ENCODE measurements around the gene CA12.

CA12 gene

DNA sequence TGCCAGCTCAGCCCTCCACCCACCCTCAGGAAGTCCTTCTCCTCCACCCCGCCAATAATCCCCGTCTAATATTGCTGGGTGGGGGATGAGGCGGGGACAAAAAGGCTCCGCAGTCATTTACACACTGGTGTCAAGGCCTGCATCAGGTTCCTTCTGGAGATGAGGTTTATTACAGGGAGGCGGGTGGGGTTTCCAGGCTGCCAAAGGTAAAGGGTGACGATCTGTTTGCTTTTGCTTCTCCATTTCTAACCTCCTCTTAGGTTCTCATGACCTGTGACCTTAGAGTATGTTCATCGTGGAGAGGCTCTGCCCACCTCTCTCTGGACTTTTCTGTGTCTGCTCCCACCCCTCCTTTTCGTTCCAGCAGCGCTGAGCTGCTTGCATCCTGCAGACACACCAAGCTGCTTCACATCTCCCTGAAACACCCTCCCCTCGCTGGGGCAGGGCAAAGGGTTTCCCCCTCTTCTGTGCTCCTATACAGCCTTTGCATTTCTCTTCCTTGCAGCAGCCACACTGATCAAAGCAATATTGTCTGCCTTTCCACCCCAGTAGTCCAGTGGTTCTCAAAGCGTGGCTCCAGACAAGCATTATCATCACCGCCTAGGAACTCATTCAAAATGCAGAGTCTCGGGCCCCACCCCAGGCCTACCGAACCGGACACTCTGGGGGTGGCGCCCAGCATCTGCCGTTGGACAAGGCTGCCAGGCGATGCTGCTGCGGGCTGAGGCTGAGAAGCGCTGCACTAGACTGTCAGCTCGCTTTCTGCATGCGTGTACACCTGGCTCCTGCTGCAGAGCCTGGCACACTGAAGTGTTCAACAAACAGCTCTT is 26.6 kb downstream of the CA12 start:
- no peak for DNase-seq

DNA sequence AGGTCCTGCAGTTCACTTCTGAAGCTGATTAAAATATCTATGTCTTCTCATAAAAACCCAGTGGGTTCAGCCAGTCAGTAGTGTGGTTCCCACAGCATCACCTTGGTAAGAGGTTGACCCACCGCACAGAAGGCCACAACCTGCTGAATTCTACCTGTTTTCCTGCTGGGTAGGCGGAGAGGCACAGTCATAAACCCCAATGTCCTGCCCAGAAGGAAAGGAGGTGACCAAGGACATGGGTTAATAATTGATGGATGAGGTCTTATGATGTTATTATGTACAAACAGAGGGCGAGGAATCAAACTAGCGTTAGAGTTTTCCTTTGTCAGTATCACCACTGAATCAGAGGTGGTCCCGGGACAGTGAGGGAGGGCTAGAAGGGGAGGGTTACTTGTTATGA is 27.8 kb downstream of the CA12 start:
- no peak for DNase-seq

DNA sequence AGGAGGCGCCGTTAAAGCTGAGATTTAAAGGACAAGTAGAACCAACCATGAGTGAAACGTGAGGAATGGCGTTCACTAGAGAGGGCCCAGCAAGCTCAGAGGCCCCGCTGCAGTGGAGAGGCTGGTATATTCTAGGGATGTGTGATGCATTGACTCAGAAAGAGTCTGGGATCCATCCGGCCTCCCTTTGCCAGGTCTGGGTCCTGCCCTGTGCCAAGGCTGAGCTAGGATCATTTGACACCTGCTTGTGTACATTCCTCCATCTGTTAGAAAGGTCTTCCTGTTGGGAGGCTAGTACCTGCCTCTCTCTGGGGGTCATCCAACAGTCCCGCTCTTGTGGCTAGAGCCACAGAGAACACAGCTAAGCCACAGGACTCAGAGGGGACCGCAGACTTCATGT is 28.4 kb downstream of the CA12 start:
- DNase-seq = no peak

DNA sequence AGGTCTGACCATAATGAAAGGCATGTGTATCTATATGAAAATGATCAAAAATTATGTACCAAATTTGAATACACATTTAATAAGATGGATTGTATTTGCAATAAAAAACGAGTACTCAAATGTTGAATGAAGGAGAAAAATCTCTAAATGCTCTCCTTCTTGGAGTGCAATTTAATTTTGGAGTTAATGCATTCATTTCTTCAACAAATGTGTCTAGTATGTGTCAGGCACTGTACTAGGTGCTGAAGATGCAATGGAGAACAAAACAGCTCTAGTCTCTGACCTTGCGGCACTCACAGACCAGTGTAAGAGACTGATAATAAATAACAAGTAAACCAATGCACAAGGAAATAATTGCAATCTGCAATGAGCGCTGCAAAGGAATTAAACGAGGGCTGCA is 28.8 kb downstream of the CA12 start:
- no peak for DNase-seq

DNA sequence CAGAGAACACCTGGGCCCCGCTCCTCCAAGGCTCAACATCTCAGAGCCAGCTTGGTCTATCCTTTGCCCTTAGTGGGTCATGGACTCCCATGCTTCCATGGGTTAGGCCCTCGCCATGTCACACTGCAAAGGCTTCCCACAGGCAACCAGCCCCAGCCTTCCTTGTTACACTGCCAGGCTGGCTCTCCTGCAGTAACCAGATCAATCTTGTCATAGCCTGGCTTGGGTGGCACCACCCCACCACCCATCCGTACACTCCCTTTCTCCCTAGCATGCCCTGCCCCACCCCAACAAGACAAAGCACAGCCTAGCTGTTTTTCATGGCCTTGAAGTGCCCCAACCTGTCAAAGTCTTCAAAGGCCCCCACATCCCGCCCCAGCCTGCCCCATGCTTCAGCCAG is 30.5 kb downstream of the CA12 start:
- no peak for DNase-seq

DNA sequence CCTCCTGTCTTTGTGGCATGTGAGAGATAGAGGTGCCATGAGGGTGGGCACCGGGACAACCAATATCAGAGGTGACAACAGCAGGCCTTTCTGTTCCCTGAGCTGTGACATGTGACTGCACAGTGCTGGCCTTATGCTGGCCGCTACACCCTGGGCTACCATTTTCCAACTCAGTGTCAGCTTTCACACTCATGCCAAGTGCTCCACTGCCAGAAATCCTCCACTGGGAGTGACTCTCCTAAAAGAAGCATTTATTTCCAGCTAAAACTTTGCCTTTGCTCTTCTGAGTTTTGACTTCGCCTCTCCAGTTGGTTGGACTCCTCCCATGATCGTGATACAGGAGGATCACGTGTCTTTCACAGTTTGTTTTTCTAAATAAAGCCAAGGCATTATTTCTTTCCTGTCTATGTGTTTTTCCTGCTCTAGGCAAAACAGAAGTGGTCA is 31.4 kb downstream of the CA12 start:
- DNase-seq = no peak

DNA sequence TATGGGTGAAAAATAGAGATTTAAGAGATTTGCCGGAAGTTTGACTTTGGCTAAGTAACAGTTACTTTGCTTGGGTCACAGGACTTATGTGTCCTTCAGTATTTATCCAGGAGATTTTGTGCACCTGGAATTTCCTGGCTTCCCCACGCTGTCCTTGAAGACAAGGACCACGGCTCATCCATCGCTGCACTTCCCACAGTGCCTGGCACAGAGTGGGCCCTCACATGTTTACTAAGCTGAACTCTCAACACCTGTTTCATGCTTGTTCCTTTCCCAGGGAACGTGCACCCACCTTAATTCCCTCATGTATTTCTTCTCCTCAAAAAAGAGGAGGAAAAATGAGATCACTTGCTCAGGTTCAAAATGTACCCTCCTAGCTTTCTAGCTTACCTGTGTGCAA is 32.0 kb downstream of the CA12 start:
- no peak for DNase-seq

DNA sequence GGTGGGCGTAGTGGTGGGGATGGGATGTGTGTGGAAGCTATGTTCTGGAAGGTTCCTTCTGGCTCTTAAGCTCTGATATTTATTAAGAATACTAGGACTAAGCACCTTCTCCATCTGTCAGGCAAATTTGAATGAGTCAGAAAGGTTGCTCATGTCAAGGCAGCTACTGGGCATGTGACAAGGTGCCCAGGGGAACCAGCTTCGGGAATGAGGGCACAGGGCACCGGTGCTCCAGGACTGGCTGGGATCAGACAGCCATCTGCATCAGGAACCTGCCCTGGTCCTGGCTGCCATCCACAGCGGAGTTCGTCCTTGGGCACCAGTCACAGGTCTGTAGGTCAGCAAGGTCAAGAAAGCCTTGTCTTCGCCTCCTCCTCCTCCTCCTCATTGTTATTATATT is 32.5 kb downstream of the CA12 start:
- no peak for DNase-seq

DNA sequence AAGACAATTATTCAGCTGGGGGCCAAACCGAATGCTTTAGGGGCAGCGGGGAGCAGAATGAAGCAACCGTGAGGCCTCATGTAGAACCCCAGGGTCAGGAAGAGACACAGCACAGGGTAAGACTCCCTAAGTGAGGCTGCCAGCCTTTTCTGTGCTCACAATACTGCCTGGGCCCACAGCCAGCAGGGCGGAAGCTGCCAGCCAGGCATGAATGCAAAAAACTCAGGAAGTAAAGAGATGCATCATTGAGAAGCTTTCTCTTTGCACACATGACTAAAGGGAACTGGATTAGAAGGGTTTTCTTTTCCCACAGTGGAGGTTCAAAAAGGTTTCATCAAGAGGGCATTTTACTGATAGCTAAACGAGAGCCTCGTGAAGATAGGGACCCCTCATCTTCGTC is 33.3 kb downstream of the CA12 start:
- peak; percentile 58 for DNase-seq

DNA sequence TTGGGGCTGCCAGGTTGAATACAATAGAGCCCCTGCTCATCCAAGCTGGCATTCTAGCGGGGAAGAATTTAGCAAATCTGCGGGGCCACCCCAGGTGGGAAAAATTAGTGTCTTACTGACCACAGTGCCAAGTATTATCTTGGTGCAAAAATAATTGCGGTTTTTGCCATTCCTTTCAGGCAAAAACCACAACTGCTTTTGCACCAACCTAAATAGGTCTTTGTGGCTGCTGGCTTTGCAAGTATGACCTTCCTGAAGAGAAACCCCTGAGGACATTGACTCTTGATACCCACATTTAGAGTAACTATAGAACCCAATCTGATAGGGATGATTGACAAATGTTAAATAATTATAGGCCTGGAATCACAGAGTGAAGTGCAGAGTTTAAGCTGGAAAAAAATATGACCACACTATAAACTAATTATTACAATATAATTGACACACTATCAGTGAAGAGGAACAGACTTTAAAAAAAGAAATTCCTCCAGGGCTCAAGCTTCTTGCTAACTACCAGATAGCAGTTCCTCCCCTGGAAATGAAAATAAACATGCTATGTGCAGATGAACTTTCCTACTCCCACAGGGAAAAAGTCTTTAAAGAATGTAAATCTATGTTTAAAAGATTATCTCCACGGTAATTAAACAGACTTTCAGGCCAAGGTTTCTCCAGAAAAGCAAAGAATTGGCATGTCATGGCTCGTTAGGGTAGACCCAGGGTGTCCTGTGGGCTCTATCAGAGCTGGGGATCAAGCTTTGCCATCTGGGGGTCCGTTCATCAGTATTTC is 34.4 kb downstream of the CA12 start:
- DNase-seq = no peak

DNA sequence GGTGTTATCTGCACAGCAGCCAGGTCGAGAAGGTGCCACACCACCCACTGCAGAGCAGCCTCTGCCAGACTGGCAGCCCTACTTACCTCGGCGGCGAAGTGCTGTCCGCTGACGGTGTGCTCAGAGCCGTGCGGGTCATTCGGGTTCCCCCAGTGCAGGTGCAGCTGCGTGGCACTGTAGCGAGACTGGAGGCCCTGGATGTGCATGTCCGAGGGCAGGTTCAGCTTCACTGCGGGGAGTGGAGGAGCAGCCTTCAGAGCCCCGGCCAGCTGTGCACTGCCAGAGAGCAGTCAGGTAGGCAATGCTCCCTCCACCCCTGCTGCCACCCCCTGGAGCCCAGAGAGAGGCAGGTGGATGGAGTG is 36.3 kb downstream of the CA12 start:
- no peak for DNase-seq

DNA sequence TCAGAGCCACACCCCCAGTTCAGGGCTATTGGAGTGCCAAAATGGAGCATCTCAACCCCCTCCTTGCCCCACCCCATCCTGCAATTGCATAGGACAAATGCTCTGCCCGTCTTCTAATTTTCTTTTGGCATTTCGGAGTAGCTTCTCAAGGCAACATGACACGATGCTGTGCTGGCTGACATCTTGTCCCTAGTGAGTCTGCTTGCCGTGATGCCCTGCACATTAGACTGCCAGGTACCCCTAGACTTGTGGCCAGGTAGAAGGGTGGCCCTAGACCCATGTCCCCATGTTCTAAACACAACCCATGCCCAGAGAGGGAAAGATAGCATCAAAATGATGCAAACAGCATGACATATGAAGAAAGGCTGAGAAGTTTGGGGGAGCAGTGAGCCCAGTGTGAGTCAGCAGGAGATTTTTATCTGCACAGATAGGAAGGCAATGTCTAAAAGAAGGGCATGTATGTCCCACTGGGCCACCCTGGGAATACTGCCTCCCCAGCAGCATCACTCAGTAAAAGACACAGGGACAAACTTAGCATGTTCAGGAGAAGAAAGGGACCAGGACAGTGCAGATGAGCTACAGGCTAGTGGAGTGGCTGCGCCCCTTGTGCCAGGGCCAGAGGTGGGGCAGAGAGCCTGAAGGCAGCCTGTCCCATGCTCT is 36.8 kb downstream of the CA12 start:
- DNase-seq = peak; percentile 75

DNA sequence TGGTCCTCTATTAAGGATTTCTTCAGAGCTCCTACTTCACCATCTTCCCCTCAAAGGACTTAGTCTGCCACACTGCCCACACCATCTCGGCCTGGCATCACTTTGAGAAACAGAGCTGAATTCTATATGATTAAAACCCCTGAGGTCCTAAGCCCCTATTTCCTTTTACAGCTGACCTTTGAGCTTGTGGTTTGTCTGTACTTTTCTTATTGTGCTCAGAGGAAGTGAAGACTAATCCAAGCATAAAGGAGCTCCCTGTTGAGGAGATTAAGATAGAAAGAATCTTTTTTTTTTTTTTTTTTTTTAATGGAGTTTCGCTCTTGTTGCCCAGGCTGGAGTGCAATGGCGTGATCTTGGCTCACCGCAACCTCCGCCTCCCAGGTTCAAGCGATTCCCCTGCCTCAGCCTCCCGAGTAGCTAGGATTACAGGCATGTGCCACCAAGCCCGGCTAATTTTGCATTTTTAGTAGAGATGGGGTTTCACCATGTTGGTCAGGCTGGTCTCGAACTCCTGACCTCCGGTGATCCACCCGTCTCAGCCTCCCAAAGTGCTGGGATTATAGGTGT is 38.6 kb downstream of the CA12 start:
- DNase-seq = peak; percentile 15

DNA sequence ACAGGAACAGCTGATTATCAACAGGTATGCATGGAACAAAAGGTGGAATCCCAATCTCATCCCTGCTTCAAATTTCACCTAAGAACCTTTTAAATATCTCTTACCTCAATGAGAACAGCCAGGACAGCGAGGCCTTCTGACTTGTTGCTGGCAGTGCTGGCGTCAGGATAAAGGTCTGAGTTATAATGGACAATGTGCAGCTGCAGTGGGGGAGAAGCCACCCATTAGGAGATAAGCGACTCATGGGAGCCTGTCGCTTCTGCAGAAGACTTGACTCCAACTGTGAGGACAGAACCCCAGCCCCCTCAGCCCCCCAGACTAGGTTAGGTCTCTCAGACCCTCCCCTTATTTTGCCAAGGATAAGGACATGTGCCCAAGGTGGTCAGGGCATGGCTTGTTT is 39.7 kb downstream of the CA12 start:
- no peak for DNase-seq

DNA sequence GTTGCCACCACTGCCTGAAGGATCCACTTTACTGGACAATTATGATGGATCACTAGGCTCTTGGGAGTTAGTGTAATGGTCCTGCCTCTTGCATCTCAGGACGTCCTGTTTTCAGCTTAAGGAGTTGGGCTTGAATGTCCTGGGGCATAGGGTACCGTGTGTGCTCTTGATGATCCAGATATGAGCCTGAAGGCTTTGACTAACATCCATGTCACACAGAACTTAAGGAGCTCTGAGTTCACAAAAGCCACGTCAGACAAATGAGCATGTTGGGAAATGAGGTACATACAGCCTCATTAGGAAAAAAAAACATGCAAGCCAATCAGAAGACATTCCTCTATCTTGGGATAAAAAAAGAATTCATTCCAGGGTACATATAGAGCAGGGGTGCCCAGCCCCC is 40.8 kb downstream of the CA12 start:
- DNase-seq = no peak

DNA sequence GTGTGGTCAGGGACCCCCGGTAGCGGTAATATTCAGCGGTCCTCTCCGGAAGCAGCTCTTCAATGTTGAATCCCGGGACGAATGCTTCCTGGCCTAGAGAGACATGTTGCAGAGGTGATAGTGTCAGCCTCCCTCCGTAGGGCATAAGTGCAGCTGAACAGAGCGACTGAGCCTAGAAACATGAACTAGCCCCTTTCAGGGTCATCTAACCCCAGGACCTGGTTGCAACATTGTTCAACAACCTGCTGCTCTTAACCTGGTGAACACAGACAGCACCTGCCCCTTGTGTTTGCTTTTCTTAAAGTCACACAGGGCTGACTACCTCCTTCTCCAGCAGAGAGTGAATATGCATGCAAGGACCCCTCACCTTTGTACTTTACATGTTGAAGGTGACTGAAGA is 41.3 kb downstream of the CA12 start:
- no peak for DNase-seq

DNA sequence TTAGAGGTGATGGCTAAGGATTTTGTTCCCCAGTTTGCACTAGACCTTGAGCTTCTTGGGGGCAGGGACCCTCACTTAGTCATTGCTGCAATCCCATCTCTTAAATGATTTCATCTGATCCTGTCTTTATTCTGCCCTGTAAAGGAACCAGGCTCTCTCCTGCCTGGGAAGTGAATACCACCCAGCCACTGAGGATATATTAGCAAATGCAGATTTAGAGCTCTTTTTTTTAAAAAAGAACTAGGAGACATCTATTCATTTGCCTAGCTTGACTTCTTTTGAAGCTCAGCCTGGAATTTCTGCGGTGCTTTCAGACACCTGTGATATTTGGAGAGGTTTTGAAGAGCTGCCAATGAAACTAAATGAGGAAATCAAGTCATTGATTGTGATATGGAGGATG is 41.8 kb downstream of the CA12 start:
- DNase-seq = no peak

DNA sequence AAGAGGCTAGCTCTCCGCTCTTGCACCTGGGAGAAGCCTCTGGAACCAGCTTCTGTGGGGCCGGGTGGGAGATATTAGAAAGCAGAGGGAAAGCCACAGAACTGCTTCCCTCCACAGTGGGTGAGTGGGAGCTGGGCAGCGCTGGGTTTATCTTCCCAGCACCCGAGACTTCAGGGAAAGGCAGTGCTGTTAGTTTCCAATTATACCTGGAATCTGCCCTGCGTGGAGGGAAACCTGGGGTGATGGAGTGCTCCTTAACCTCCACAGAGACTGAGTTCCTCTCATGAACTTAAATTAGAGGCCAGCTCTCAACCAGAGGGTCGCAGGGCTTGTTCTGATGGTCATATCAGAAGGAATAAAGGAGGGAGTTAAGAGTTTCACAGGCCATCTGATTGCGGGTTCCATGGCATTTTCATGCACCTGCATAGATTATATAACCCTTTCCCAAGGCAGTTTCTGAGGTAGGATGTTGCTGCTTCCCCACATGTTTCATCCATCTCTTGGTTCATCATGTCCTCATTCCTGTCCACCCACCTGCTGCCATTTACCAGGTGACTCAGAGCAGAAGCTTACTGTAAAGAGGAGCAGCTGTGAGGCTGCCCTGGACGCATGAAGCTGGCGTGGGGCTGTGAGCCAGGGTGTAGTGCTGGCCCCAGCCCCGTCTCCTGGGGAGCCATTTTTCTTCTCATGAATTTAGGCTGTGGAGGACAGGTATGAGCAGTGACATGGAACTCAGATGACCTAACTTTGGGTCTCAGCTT is 42.5 kb downstream of the CA12 start:
- no peak for DNase-seq

DNA sequence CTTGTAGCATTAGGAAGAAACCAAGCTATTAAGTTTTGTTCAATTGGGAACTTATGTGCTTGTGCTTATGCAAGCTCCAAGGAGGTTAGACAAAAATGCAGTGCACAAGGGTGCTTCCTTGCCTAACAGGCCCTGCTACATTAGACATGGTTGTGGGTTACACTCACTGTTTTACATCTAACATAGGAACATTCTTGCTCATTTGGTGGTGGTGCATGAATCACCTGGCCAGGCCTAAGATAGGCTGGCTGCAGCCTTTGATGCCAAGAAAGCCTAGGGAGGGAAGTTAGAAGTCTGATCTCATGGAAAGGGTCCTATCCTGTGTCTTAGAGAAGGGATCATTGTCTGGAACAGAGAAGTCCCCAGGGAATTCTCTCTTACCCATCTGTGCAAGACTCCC is 43.5 kb downstream of the CA12 start:
- no peak for DNase-seq

DNA sequence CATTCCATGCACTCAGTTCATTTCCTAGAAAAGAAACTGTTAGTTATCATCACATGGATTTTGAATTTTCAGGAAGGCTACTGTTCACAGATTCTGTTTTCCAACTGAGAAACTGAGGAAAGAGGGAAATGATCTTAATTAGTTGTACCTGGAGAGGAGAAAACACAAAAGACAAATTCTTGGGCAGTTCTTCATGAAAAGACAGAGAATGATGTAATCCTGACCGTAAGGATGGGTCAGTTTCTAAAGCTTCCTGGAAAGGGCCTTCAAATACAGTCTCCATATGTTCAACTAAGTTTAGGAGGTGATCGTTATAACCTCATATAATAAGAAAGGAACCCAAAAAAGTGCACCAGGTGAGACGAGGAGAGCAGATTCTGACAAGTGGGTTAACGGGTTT is 44.6 kb downstream of the CA12 start:
- DNase-seq = no peak

DNA sequence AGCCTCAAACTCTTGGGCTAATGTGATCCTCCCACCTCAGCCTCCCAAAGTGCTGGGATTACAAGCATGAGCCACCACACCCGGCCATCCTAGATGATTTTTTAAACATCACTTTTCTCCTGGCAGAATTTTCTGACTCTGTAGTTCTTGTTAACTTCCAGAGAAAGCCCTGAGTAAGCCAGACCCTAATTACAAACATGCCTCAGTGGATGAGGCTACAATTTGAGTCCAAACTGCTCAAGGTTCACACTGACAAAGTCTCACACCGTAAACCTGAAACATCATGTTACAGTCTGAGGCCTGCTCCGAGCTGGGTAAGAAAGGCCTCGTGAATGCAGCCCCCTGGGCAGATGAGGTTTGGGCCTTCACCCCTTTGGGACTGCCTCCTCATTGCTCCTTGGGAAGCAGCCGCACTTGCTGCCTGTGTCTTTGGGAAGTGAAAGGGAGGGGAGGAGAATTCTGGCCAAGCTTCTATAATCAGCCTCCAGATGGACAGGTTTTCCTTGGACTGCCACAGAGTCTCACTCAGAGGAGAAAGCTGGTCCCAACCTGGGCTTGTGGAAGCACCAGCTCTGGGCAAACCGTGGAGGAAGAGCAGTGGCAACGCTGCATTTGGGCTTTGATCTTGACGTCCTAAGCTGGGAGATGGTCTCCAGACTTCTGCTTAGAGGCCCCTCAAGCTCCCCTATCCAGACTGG is 46.0 kb downstream of the CA12 start:
- DNase-seq = no peak

DNA sequence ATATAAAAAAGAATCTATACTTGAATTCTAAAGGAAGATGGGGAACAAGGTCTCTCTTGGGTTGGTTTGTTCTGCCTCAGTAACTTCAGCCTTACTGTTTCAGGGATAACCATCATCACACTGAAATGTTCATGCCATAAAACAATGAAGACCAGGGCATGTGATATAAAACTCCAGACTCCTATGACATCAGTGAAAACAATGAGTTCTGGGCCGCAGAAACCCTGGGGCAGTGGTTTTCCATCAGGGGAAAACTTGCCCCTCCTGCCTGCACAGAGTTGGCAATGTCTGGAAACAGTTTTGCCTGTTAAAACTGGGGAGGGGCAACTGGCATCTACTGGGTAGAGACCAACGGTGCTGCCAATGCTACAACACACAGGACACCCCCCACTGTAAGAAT is 46.8 kb downstream of the CA12 start:
- no peak for DNase-seq

All from hematopoietic multipotent progenitor cell treated with erythropoietin and hydrocortisone succinate and interleukin-3 and kit ligand, for 4 days (in vitro differentiated cells).